ENCODE measurements around the gene GASK1A.

The GASK1A gene

GRCh38 chr3:43023066-43023465 lies 44.0 kb downstream of the GASK1A start:
- no peak overlapping the region for H3K9ac ChIP-seq (ENCODE audit: low read length)
- DNase-seq (ENCODE audit: low read depth): no peak
- peaks cover 6% of the 10 kb centered on the region for H3K9me3 ChIP-seq (ENCODE audit: control insufficient read depth, low read length)

DNA sequence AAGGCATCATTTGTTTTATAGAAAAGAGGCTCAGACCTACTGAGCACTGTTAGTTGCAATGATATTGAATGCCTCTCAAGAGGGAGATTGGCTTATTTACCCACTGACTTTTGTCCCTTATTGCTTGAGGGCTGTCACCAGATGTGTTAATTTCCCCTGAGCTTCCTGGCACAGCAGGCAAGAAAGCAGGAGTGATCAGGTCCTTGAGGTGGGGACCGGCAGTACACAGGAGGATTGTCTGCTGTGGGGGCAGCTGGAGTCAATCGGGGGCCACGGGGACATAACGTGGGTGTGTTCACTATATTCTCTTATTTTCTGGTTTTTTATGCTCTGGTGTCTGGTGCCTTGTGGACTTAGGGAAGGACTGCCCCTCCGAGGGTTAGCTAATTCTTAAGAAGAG lies 44.6 kb downstream of the GASK1A start:
- H3K9me3 ChIP-seq (ENCODE audit: control insufficient read depth, low read length): peaks cover 6% of the 10 kb centered on the region
- DNase-seq (ENCODE audit: low read depth): no peak
- no peaks in the 10 kb centered on the region for H3K36me3 ChIP-seq (ENCODE audit: control insufficient read depth, insufficient read depth, low read length, severe bottlenecking)
- no peaks in the 10 kb centered on the region for H3K27me3 ChIP-seq (replicated peaks; ENCODE audit: control insufficient read depth, insufficient read depth, low read length)
- no peak overlapping the region for H3K9ac ChIP-seq (ENCODE audit: low read length)
- no peak overlapping the region for H3K4me3 ChIP-seq (ENCODE audit: low read length)
- peaks cover 23% of the 10 kb centered on the region for H3K4me1 ChIP-seq (ENCODE audit: control insufficient read depth, insufficient read depth, low read length)

More at GRCh38 chr3:43023066-43023465, 44.0 kb downstream of the GASK1A start:
- Histone ChIP-seq H3K4me1 (ENCODE audit: control insufficient read depth, insufficient read depth, low read length) (peaks cover 30% of the 10 kb centered on the region), H3K36me3 (ENCODE audit: control insufficient read depth, insufficient read depth, low read length, severe bottlenecking) (no peaks in the 10 kb centered on the region), H3K4me3 (ENCODE audit: low read length) (no peak overlapping the region), H3K27me3 (replicated peaks; ENCODE audit: control insufficient read depth, insufficient read depth, low read length) (no peaks in the 10 kb centered on the region)

DNA sequence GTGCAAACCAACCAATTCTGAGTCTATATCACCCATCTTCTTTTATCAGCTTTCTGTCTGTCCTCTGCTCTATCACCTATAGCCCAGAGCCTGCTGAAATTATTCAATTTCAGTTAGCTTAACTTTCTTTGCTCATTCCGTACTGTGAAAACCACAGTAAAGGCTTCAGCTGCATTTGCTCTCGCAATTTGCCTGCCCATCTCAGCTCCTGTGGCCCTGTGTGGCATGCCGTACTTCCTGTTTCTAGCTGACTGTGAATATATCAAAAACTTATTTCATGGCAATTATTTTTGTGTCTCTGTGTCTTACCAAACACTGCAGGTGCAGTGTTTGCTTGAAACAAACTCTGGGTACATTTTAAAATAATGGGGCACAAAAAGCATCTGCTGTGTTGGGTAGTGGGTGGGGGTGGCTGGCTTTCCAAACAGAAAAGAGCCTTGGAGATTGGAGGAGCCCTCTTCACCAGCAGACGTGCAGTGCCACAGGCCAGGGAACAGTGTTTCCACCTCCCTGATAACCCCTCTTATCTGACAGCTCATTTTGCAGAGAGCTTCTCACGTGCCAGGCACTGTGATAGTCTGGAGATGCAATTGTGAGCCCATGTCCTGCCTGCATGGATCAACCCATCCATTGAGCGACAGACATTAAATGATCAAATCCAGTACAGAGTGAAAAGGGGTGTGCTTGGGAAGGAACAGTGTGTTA lies 45.2 kb downstream of the GASK1A start:
- no peak overlapping the region for H3K4me3 ChIP-seq (ENCODE audit: low read length)

GRCh38 chr3:43025423-43025822 lies 46.3 kb downstream of the GASK1A start:
- Histone ChIP-seq H3K27me3 (replicated peaks; ENCODE audit: control insufficient read depth, insufficient read depth, low read length) (no peaks in the 10 kb centered on the region), H3K36me3 (ENCODE audit: control insufficient read depth, insufficient read depth, low read length, severe bottlenecking) (no peaks in the 10 kb centered on the region), H3K4me3 (ENCODE audit: low read length) (no peak overlapping the region), H3K9me3 (ENCODE audit: control insufficient read depth, low read length) (peaks cover 6% of the 10 kb centered on the region), H3K9ac (ENCODE audit: low read length) (no peak overlapping the region), H3K4me1 (ENCODE audit: control insufficient read depth, insufficient read depth, low read length) (peaks cover 9% of the 10 kb centered on the region)
- DNase-seq (ENCODE audit: low read depth): no peak

More for the DNA sequence above, 45.2 kb downstream of the GASK1A start:
- peaks cover 17% of the 10 kb centered on the region for H3K4me1 ChIP-seq (ENCODE audit: control insufficient read depth, insufficient read depth, low read length)
- H3K27me3 ChIP-seq (replicated peaks; ENCODE audit: control insufficient read depth, insufficient read depth, low read length): no peaks in the 10 kb centered on the region
- no peaks in the 10 kb centered on the region for H3K36me3 ChIP-seq (ENCODE audit: control insufficient read depth, insufficient read depth, low read length, severe bottlenecking)
- no peak for DNase-seq (ENCODE audit: low read depth)
- H3K9me3 ChIP-seq (ENCODE audit: control insufficient read depth, low read length): peaks cover 6% of the 10 kb centered on the region
- H3K9ac ChIP-seq (ENCODE audit: low read length): no peak overlapping the region

DNA sequence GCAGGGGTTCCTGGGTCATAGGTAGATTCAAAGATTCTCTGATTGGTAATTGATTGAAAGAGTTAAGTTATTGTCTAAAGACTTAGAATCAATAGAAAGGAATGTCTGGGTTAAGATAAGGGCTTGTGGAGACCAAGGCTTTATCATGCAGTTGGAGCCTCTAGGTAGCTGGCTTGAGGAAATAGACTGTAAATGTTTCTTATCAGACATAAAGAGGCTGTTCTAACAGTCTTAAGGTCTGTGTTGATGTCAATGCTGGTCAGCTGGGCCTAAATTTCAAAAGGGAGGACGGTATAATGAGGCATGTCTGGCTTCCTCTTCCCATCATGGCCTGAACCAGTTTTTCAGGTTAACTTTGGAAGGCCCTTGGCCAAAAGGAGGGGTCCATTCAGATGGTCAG lies 48.9 kb downstream of the GASK1A start:
- Histone ChIP-seq H3K36me3 (ENCODE audit: control insufficient read depth, insufficient read depth, low read length, severe bottlenecking) (no peaks in the 10 kb centered on the region), H3K9ac (ENCODE audit: low read length) (no peak overlapping the region), H3K27me3 (replicated peaks; ENCODE audit: control insufficient read depth, insufficient read depth, low read length) (no peaks in the 10 kb centered on the region), H3K4me3 (ENCODE audit: low read length) (no peak overlapping the region), H3K4me1 (ENCODE audit: control insufficient read depth, insufficient read depth, low read length) (peaks cover 21% of the 10 kb centered on the region), H3K9me3 (ENCODE audit: control insufficient read depth, low read length) (no peaks in the 10 kb centered on the region)
- DNase-seq (ENCODE audit: low read depth): no peak

- H3K4me3 ChIP-seq (ENCODE audit: low read length): no peak overlapping the region
- no peak overlapping the region for H3K9ac ChIP-seq (ENCODE audit: low read length)
- H3K27me3 ChIP-seq (replicated peaks; ENCODE audit: control insufficient read depth, insufficient read depth, low read length): no peaks in the 10 kb centered on the region
- peaks cover 15% of the 10 kb centered on the region for H3K4me1 ChIP-seq (ENCODE audit: control insufficient read depth, insufficient read depth, low read length)
- H3K36me3 ChIP-seq (ENCODE audit: control insufficient read depth, insufficient read depth, low read length, severe bottlenecking): no peaks in the 10 kb centered on the region
- no peak for DNase-seq (ENCODE audit: low read depth)
- H3K9me3 ChIP-seq (ENCODE audit: control insufficient read depth, low read length): no peaks in the 10 kb centered on the region
Observed at GRCh38 chr3:43028678-43029490, 49.8 kb downstream of the GASK1A start.

- Histone ChIP-seq H3K27me3 (replicated peaks; ENCODE audit: control insufficient read depth, insufficient read depth, low read length) (no peaks in the 10 kb centered on the region), H3K36me3 (ENCODE audit: control insufficient read depth, insufficient read depth, low read length, severe bottlenecking) (no peaks in the 10 kb centered on the region), H3K4me3 (ENCODE audit: low read length) (no peak overlapping the region), H3K4me1 (ENCODE audit: control insufficient read depth, insufficient read depth, low read length) (peaks cover 11% of the 10 kb centered on the region), H3K9ac (ENCODE audit: low read length) (no peak overlapping the region), H3K9me3 (ENCODE audit: control insufficient read depth, low read length) (no peaks in the 10 kb centered on the region)
- DNase-seq (ENCODE audit: low read depth): no peak
Observed at GRCh38 chr3:43030162-43030935, 51.2 kb downstream of the GASK1A start.

DNA sequence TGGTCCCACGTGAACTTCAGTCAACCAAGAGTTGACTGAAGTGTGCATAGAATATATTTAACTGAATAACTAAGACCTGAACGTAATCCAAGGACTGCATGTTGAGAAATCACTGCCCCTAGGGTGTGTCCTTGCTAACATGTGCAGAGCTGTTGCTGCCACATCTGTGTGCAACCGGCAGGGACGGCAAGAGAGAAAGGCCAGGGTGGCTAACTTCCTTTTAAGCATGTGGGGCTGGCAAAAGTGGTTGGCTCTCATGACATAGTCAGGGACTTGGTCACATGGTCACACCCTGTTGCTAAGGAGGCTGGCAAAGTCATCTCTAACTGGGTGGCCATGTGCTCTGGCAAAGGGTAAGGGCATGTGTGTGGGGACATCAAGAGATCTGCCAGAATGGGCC lies 52.4 kb downstream of the GASK1A start:
- Histone ChIP-seq H3K9ac (ENCODE audit: low read length) (no peak overlapping the region), H3K4me1 (ENCODE audit: control insufficient read depth, insufficient read depth, low read length) (peaks cover 11% of the 10 kb centered on the region), H3K9me3 (ENCODE audit: control insufficient read depth, low read length) (no peaks in the 10 kb centered on the region), H3K27me3 (replicated peaks; ENCODE audit: control insufficient read depth, insufficient read depth, low read length) (peaks cover 3% of the 10 kb centered on the region), H3K4me3 (ENCODE audit: low read length) (no peak overlapping the region), H3K36me3 (ENCODE audit: control insufficient read depth, insufficient read depth, low read length, severe bottlenecking) (no peaks in the 10 kb centered on the region)
- peak; percentile 32 for DNase-seq (ENCODE audit: low read depth)

DNA sequence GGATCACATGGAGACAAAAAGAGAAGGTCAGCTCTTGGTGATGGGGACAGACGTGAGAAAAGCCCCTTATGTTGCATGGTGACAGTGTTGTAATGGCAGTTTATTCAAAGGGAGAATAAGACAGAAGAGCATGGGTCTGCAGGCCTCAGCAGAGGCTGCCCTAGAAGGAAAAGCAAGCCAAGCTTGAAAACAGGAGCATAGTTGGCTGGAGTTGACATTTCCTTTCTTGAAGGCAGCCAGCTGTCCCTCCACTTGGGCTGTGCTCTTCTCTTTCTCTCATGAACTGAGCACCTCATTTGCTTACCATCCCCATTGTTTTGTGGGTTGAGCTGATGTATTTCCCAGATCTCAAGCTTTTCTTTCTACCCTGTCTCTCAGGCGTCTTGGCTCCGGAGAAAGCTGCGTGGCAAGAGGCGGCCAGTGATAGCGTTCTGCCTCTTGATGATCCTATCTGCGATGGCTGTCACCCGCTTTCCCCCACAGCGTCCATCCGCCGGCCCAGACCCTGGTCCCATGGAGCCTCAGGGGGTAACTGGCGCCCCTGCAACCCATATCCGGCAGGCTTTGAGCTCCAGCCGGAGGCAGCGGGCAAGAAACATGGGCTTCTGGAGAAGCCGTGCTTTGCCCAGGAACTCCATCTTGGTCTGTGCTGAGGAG lies 52.9 kb downstream of the GASK1A start:
- H3K36me3 ChIP-seq (ENCODE audit: control insufficient read depth, insufficient read depth, low read length, severe bottlenecking): no peaks in the 10 kb centered on the region
- DNase-seq (ENCODE audit: low read depth): no peak

DNA sequence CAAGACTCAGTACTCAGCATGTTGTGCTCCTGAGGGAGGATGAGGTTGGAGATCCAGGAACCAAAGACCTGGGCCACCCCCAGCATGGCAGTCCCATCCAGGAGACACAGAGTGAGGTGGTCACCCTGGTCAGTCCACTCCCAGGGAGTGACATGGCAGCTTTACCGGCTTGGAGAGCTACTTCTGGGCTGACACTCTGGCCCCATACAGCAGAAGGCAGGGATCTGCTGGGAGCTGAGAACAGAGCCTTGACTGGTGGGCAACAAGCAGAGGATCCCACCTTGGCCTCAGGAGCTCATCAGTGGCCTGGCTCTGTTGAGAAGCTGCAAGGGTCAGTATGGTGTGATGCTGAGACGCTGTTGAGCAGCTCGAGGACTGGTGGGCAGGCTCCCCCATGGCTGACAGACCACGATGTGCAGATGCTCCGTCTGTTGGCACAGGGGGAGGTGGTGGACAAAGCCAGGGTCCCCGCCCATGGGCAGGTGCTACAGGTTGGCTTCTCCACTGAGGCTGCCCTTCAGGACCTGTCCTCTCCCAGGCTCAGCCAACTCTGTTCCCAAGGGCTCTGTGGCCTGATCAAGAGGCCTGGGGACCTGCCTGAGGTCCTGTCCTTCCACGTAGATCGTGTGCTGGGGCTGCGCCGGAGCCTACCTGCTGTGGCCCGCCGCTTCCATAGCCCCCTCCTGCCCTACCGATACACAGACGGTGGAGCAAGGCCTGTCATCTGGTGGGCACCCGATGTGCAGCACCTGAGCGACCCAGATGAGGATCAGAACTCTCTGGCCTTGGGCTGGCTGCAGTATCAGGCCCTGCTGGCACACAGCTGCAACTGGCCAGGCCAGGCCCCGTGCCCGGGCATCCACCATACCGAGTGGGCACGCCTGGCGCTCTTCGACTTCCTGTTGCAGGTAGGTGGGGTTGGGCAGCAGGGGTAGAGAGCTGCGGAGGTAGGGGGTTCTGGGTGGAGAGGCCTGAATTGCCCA lies 53.8 kb downstream of the GASK1A start:
- no peak for DNase-seq (ENCODE audit: low read depth)
- Histone ChIP-seq H3K4me1 (ENCODE audit: control insufficient read depth, insufficient read depth, low read length) (peaks cover 11% of the 10 kb centered on the region), H3K27me3 (replicated peaks; ENCODE audit: control insufficient read depth, insufficient read depth, low read length) (peaks cover 3% of the 10 kb centered on the region), H3K36me3 (ENCODE audit: control insufficient read depth, insufficient read depth, low read length, severe bottlenecking) (no peaks in the 10 kb centered on the region), H3K9ac (ENCODE audit: low read length) (no peak overlapping the region), H3K9me3 (ENCODE audit: control insufficient read depth, low read length) (no peaks in the 10 kb centered on the region), H3K4me3 (ENCODE audit: low read length) (no peak overlapping the region)

More for the DNA sequence above, 52.9 kb downstream of the GASK1A start:
- Histone ChIP-seq H3K27me3 (replicated peaks; ENCODE audit: control insufficient read depth, insufficient read depth, low read length) (peaks cover 3% of the 10 kb centered on the region), H3K9ac (ENCODE audit: low read length) (no peak overlapping the region), H3K4me1 (ENCODE audit: control insufficient read depth, insufficient read depth, low read length) (peaks cover 11% of the 10 kb centered on the region), H3K9me3 (ENCODE audit: control insufficient read depth, low read length) (no peaks in the 10 kb centered on the region), H3K4me3 (ENCODE audit: low read length) (no peak overlapping the region)
